HepG2 (cell line): Measurements from ENCODE around the gene CD40. TPM values are rescaled to one million over a fixed set of nuclear protein-coding genes. Genes with fewer than 3 reads are reported as not detected.

ENCODE experiments used
- ATAC-seq: fragments of 200-7000 bp; cut with Tn5 transposase; 3 replicates; pipeline ENCODE4 v1.9.1; 2020; ENCODE audit warnings: mild to moderate bottlenecking, moderate library complexity
- BruUV-seq: library from RNA; stranded (reverse); fragments of 400-500 nt; replicated peaks from 2 replicates; lab custom pipeline; 2021; lab: Mats Ljungman, UMichigan
- CTCF ChIA-PET: fragments of 300-600 bp; formaldehyde crosslinking; extraction: SDS; loops from one replicate; lab custom pipeline; 2021; ENCODE audit warnings: low total read pairs, inconsistent platforms, low intra/inter-chr PET ratio; lab: Yijun Ruan, JAX
- POLR2A ChIA-PET: fragments of 350-600 bp; sonication (Branson Sonifier 250); formaldehyde crosslinking; loops from one replicate; lab custom pipeline; 2020; ENCODE audit warnings: antibody characterized with exemption, inconsistent platforms; lab: Yijun Ruan, JAX
- DNase-seq: peaks from one replicate; pipeline ENCODE4 v3.0.0-alpha.2; 2015; ENCODE audit warnings: low spot score
- FAIRE-seq: peaks from 3 replicates; lab custom pipeline; 2011; peaks lifted over from hg19 to GRCh38; lab: Jason Lieb, UNC
- H2AFZ ChIP-seq: one replicate; pipeline ENCODE4 v1.6.1; 2011; ENCODE audit warnings: low read length, inconsistent platforms
- H3K27ac ChIP-seq: fragments of 300-600 bp; 3 replicates; pipeline ENCODE4 v1.8.0; 2011; ENCODE audit warnings: mixed run types, mild to moderate bottlenecking, mixed read lengths, low read length, inconsistent platforms; ENCODE audit not compliant: insufficient read depth; ENCODE audit errors: extremely low read length
- H3K27me3 ChIP-seq, 2 experiments: fragments of 200-600 bp in 1 of 2; 2 replicates in 1 of 2; 3 replicates in 1 of 2; pipeline versions ENCODE4 v1.6.0 to v1.8.0; 2011; ENCODE audit warnings: low read length in 2 of 2, mild to moderate bottlenecking in 2 of 2, moderate library complexity in 2 of 2, inconsistent platforms in 1 of 2; ENCODE audit not compliant: insufficient read depth in 2 of 2, control insufficient read depth in 1 of 2
- H3K36me3 ChIP-seq, 2 experiments: fragments of 200-600 bp in 1 of 2; replicated peaks in 1 of 2; 2 replicates in 1 of 2; 3 replicates in 1 of 2; pipeline versions ENCODE4 v1.5.1 to v1.8.0; 2011; ENCODE audit warnings: low read length in 2 of 2, inconsistent platforms in 1 of 2; ENCODE audit not compliant: insufficient read depth in 2 of 2, control insufficient read depth in 1 of 2
- H3K4me1 ChIP-seq: 2 replicates; pipeline ENCODE4 v1.5.1; 2012; ENCODE audit warnings: low read length, inconsistent platforms; ENCODE audit not compliant: insufficient read depth
- H3K4me2 ChIP-seq: 2 replicates; pipeline ENCODE4 v1.6.0; 2011; ENCODE audit warnings: low read depth, low read length, inconsistent platforms
- H3K4me3 ChIP-seq, 3 experiments: fragments of 200-600 bp in 1 of 3; sonication (generic), shearing (Covaris generic) in 1 of 3; replicated peaks in 1 of 3; 2 replicates each; pipeline ENCODE4 v1.5.1; 2011 to 2016; ENCODE audit warnings: low read length in 3 of 3, inconsistent platforms in 2 of 3, low read depth in 2 of 3, mild to moderate bottlenecking in 2 of 3, control low read depth in 1 of 3, mixed read lengths in 1 of 3; ENCODE audit not compliant: insufficient read depth in 1 of 3
- H3K79me2 ChIP-seq: one replicate; pipeline ENCODE4 v1.6.1; 2011; ENCODE audit warnings: low read length, inconsistent platforms; ENCODE audit not compliant: insufficient read depth
- H3K9ac ChIP-seq: 2 replicates; pipeline ENCODE4 v1.6.0; 2011; ENCODE audit warnings: mild to moderate bottlenecking, low read depth, low read length, inconsistent platforms; ENCODE audit not compliant: insufficient read depth
- H3K9me3 ChIP-seq: 2 replicates; pipeline ENCODE4 v1.5.1; 2012; ENCODE audit warnings: mild to moderate bottlenecking, low read length
- H4K20me1 ChIP-seq: 2 replicates; pipeline ENCODE4 v1.6.0; 2011; ENCODE audit warnings: inconsistent platforms, mild to moderate bottlenecking, low read length, moderate library complexity; ENCODE audit not compliant: insufficient read depth
- AFF4 ChIP-seq: sonication (generic); formaldehyde crosslinking; IDR thresholded peaks from 2 replicates; pipeline ENCODE4 v1.4.0; 2020; ENCODE audit warnings: missing genetic modification reagents
- GPN1 ChIP-seq: sonication (generic); formaldehyde crosslinking; IDR thresholded peaks from 2 replicates; pipeline ENCODE4 v1.5.1; 2020; ENCODE audit warnings: missing genetic modification reagents, borderline replicate concordance
- IKZF4 ChIP-seq: sonication (generic); formaldehyde crosslinking; IDR thresholded peaks from 2 replicates; pipeline ENCODE4 v1.5.1; 2020; ENCODE audit warnings: borderline replicate concordance, mild to moderate bottlenecking, low read depth, missing genetic modification reagents; ENCODE audit errors: not compliant biosample characterization
- KDM5B ChIP-seq: sonication (generic); formaldehyde crosslinking; IDR thresholded peaks from 2 replicates; pipeline ENCODE4 v1.4.0; 2020; ENCODE audit warnings: missing genetic modification reagents, mild to moderate bottlenecking, borderline replicate concordance
- NFKB2 ChIP-seq: sonication (generic); formaldehyde crosslinking; IDR thresholded peaks from 2 replicates; pipeline ENCODE4 v1.4.0; 2020; ENCODE audit warnings: missing genetic modification reagents, borderline replicate concordance
- NFYC ChIP-seq: IDR thresholded peaks from 2 replicates; pipeline ENCODE4 v1.6.1; 2016; ENCODE audit warnings: missing genetic modification reagents, missing compliant biosample characterization
- PCBP1 ChIP-seq: fragments of 200-400 bp; formaldehyde crosslinking; IDR thresholded peaks from 2 replicates; pipeline ENCODE4 v1.6.1; 2017; ENCODE audit warnings: mild to moderate bottlenecking, low read depth, low read length, borderline replicate concordance
- PLRG1 ChIP-seq: fragments of 450-650 bp; conservative IDR thresholded peaks from 2 replicates; pipeline ENCODE4 v1.6.1; 2016
- RBM22 ChIP-seq: fragments of 200-400 bp; formaldehyde crosslinking; optimal IDR thresholded peaks from 2 replicates; pipeline ENCODE3; 2017; ENCODE audit warnings: mild to moderate bottlenecking, low read length, moderate library complexity
- REST ChIP-seq, 2 experiments: IDR thresholded peaks; 2 replicates each; pipeline ENCODE4 v1.6.1; 2011 to 2012; ENCODE audit warnings: low read length in 2 of 2, borderline replicate concordance in 1 of 2, low read depth in 1 of 2, mild to moderate bottlenecking in 1 of 2, moderate library complexity in 1 of 2
- ZNF234 ChIP-seq: sonication (generic); formaldehyde crosslinking; conservative IDR thresholded peaks from 2 replicates; pipeline ENCODE4 v1.5.1; 2020; ENCODE audit warnings: mild to moderate bottlenecking, missing genetic modification reagents
- ZNF280B ChIP-seq: sonication (generic); formaldehyde crosslinking; IDR thresholded peaks from 2 replicates; pipeline ENCODE4 v1.5.0; 2020; ENCODE audit warnings: missing genetic modification reagents, mild to moderate bottlenecking, borderline replicate concordance
- ZNF605 ChIP-seq: sonication (generic); formaldehyde crosslinking; IDR thresholded peaks from 2 replicates; pipeline ENCODE4 v1.8.0; 2022; ENCODE audit warnings: mild to moderate bottlenecking, missing genetic modification reagents
- ZNF691 ChIP-seq: sonication (generic); formaldehyde crosslinking; IDR thresholded peaks from 2 replicates; pipeline ENCODE4 v1.4.0; 2020; ENCODE audit warnings: missing genetic modification reagents, low read depth, mild to moderate bottlenecking, borderline replicate concordance
- WGBS: methylation state at CpG from one replicate; pipeline ENCODE4 v1.1.6; 2017; ENCODE audit warnings: low lambda C conversion rate; 5-methylcytosine and 5-hydroxymethylcytosine counted together
- in situ Hi-C: cut with HindIII; loops from 2 replicates; pipeline ENCODE4 v1.10.0; 2017; ENCODE audit warnings: low pct_unique_long_range_greater_than_20kb; ENCODE audit not compliant: extremely low pct_ligation_motif_present
- intact Hi-C: fragments of 100-400 bp; cut with micrococcal nuclease; formaldehyde crosslinking; loops from one replicate; pipeline ENCODE4 v1.10.0; 2022; ENCODE audit not compliant: unreplicated experiment
- polyA plus RNA-seq, 8 experiments: library from polyadenylated mRNA; depleted of rRNA in 3 of 8; stranded (reverse) in 7 of 8; unstranded in 1 of 8; fragments of >200 nt; fragmentation: Illumina TruSeq in 4 of 8; extraction: Trizol in 4 of 8; gene quantifications; 2 replicates each; pipeline versions ENCODE4 v1.2.1 to v1.2.3, GENCODE V29; 2011 to 2016; ENCODE audit warnings: low read depth in 4 of 8, missing spikeins in 1 of 8, mixed read lengths in 1 of 8; ENCODE audit not compliant: insufficient read depth in 1 of 8
- total RNA-seq, 5 experiments: library from RNA; depleted of rRNA; stranded (reverse); fragments of >200 nt; fragmentation: Illumina TruSeq; extraction: Trizol; gene quantifications; 2 replicates each; pipeline ENCODE4 v1.2.3, GENCODE V29; 2016; ENCODE audit warnings: low read depth in 1 of 5

CD40 gene
- total and polyA plus RNA-seq, 2 of the 13 experiments (the other 11 are each of a cell fraction or from before 2014, with no cell fraction given): 4.6 to 13.4 TPM

- ATAC-seq (no peak), FAIRE-seq (no peak), DNase-seq (no peak)
- 31% methylated on average over 8 of the region's 8 CpGs for WGBS
- no peak overlapping the region for H3K27ac ChIP-seq
- no peaks in the 10 kb centered on the region for H3K36me3 ChIP-seq
- no peaks in the 10 kb centered on the region for H3K79me2 ChIP-seq
- no peak overlapping the region for H3K4me2 ChIP-seq
- in situ Hi-C loops: no loop called here
- H3K4me3 ChIP-seq: no peak overlapping the region
- ChIA-PET POLR2A (no interaction called here), CTCF (no interaction called here)
- H3K27me3 ChIP-seq: peaks cover 4 to 58% of the 10 kb centered on the region in 2 experiments; a peak in 4 of 5 replicates
- H4K20me1 ChIP-seq: no peaks in the 10 kb centered on the region
- intact Hi-C loops: no loop called here
- H3K9me3 ChIP-seq: no peaks in the 10 kb centered on the region
- BruUV-seq: no TSS peak
- H3K9ac ChIP-seq: no peak overlapping the region
- no peaks in the 10 kb centered on the region for H3K4me1 ChIP-seq
- H2AFZ ChIP-seq: no peak overlapping the region
- TF ChIP-seq ZNF691 (no peak), GPN1 (CRISPR knock-in tag) (no peak), NFYC (no peak), REST (IDR thresholded peaks at IDR 0.05; ENCODE audit: borderline replicate concordance in 1 of 2, low read depth in 1 of 2, low read length in 2 of 2) (no peak), RBM22 (no peak), KDM5B (no peak), AFF4 (CRISPR knock-in tag) (no peak), NFKB2 (CRISPR knock-in tag) (no peak), ZNF280B (no peak), PLRG1 (no peak), ZNF605 (CRISPR knock-in tag) (no peak), PCBP1 (no peak), IKZF4 (no peak), ZNF234 (no peak)
Observed at GRCh38 chr20:46144432-46145025, 26.4 kb downstream of the CD40 start.
